Astrocyte of the hippocampus (primary cell): ENCODE data around the gene HOXD8.

Experiments used
- DNase-seq: peaks from one replicate; pipeline ENCODE4 v3.0.0; 2011; ENCODE audit warnings: low read depth, low spot score

The HOXD8 gene

GRCh38 chr2:176129813-176130146 lies 275 bp downstream of the HOXD8 start:
- DNase-seq: no peak

- DNase-seq: peak; percentile 39
These were observed 847 bp downstream of the HOXD8 start for GRCh38 chr2:176130147-176130956.

GRCh38 chr2:176130957-176131847 lies 1.7 kb downstream of the HOXD8 start:
- no peak for DNase-seq

GRCh38 chr2:176131848-176132158 lies 2.3 kb downstream of the HOXD8 start:
- DNase-seq: no peak

DNA sequence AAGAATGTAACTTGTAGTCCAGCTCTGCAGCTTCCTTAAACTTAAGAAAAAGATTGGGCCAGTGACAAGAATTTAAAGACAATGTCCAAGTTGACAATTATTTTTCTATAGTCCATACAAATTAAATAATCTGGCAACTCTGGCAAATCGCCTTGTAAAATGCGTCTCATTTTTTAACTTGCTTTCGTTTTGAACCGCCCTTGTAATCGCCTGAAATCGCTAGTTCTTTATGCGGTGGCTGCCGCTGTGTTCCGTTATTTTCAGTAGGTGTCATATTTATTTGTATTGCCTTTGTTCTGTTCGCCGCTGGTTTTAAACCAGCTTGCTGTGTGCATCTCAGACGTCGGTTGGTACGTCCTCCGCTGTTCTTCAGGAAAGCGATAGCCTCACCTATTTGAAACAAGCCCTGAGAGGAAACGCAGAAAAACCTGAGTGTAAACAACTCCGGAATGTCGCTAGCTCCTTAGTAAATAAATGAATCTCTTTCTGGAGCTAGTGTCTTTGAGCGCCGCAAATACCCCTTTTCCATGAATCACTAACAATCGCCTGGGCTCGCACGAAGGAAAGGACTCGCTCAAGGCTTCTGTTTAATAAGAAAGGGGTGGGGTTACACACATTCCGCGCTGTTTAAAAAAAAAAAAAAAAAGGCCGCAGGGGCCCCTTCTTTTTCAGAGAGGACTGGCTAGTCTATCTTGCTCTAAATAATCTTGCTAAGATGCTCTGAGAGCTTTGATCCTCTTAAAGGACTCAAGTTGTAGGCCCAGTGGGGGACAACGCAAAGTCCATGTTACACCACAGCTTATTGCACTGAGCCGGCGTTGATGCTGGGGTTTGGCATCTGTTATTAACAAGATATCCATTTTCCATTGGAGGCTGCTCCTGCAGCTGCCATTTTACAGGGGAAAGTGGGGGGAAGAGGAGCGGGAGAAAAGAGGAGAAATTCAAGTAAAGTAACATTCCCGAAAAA lies 3.0 kb downstream of the HOXD8 start:
- peak; percentile 23 for DNase-seq

DNA sequence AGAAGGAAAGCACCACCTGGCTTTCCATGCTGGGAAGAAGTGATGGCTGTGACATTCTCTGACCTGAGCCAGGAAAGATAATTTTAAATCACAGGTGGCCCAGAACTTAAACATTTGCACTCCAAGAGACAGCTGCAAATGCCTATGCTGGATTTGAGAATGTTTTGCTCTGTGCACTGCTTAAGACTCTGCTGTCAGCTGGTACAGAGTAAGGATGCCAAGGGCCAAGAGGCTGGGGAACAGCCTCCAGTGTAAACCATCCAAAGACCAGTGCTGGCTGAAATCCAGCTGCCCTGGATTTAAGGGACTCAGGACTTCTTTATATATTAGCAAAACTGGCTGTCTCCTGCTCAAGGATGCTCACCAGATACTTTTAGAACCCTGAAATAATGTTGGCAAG lies 3.9 kb downstream of the HOXD8 start:
- no peak for DNase-seq

DNA sequence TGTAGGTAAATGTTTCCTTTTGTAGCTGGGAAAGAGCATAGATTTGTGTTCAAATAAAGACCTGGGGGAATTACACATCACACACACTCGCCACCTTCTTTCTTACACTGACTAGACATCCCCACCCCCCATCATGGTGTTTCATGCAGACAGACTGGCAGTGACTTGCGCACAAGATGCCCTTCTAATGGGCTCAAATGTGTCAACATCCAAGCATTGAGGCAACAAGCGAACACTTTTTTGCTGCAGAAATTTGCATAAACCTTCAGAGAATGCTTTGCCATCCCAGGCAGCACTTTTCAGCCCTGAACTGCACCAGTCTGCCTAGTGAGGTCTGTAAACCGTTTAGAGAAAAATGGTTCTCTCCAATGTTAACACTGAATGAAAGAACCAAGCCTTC lies 4.5 kb downstream of the HOXD8 start:
- no peak for DNase-seq

DNA sequence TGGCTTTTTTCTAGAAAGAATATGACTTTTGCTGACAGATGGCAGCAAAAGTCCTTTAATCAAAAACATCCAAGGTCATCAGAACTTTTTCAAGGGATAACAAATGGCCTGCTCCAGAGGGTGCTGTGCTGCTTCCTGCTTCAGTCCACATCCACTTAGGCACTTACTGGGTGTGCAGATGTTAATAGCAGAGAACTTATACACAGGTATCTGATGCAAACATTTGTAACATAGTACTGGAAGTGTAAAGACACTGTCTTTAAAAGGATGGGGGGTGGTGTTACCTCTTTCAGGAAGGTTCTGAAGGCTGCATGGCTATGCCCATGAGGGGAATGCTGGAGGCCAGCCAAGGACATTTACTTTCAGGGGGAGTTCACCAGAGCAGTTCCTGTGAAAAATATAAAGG lies 5.5 kb downstream of the HOXD8 start:
- DNase-seq: no peak

- DNase-seq: no peak
These were observed 7.1 kb downstream of the HOXD8 start for GRCh38 chr2:176136374-176137251.

GRCh38 chr2:176137252-176137580 lies 7.7 kb downstream of the HOXD8 start:
- no peak for DNase-seq

DNA sequence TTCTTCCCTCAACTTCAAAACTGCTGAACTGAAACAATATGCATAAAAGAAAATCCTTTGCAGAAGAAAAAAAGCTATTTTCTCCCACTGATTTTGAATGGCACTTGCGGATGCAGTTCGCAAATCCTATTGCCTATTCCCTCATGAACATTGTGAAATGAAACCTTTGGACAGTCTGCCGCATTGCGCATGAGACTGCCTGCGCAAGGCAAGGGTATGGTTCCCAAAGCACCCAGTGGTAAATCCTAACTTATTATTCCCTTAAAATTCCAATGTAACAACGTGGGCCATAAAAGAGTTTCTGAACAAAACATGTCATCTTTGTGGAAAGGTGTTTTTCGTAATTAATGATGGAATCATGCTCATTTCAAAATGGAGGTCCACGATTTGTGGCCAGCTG lies 8.4 kb downstream of the HOXD8 start:
- no peak for DNase-seq

DNA sequence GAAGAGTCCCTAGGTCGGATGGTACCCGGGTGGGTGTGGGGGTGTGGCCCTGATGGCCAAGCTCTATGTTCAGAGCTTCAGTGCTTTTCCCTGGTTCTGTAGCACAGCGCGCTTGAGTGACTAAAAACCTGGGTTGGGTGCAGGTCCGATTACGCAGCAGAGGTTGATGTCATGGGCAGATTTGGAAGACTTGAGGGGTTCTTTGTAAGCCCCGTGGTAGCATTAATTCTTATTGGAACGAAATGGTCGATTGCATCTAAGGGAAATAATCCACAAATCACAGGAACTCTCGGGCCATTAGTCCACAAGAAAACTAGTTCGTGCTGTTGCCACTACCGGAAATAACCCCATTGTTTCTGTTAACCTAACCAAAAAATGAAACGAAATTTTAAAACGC lies 9.0 kb downstream of the HOXD8 start:
- no peak for DNase-seq

- no peak for DNase-seq
These were observed 9.6 kb downstream of the HOXD8 start for GRCh38 chr2:176138923-176139660.

DNA sequence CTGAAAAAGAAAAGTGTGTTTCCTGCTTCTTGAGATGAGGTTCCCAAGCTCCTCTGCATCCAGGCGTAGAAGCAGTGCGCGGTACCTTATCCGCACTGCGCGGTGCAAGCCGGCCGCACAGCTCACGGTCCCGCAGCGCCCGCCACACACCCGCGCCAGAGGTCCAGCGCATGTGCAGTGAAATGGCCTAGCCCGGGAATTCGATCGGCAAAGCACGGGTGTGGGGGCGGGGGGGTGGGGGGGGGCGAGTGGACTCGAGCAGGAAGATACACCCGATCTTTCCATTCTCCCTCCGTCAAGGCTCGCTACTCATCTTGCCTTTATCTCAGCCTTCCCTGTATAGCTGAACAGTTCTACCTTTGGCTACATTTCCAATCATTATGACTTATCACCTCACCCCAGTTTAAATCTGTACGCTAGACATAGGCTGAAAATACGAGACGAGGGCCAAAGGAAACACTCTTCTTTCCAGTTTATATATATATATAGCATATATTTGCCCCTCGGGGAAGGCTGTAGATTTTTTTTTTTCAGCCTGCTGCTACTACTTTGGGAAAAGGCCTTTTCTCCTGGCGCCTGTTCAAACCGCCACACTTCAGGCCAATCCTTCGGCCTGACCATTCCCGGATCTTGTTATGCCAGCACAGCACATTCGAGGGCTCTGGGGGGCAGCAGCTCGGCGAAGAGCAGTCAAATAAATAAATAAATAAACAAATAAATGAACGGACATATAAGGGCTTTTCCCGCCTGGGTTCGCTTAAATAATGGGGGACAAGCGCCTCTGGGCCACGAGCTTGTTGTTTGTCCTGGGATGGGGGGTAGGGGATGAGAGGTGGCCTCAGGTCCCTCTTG lies 10.4 kb downstream of the HOXD8 start:
- DNase-seq: no peak

DNA sequence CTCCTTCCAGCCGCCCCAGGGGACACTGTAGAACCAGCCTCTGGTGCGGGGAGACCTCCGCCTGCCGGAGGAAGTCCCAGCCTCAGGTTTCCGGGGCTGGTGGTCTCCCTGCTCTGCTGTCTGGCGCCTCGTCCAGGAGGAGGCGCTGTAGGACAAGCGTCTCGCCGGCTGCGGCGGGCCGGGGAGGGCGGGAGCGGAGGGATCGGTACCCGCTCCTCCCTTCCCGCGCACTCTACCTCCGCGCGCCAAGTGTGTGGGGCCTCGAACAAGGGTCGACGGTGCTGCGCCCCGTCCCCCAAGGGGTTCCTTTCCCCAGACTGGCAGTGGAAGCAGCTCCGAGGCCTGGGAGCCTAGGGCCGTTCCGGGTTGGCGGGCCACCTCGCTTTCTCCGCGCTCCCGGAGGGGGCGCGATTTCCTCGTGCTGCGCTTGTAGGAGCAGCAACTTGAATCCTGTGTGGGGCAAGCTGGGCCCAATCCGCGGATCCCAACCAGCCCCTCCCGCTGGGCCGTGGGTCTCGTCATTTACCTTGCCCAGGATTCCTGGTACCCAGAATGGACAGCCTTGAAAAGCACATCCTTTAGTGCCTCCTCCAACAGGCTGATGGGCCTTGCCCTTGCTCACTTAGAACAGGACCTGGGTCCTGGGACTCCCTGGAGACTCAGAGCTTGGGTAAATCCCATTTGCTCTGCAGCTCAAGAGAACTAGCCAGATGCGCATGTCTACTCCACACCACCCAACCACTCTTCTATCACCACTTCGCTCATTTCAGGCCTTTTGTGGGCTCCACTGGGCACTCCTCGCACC lies 11.2 kb downstream of the HOXD8 start:
- peak; percentile 73 for DNase-seq

GRCh38 chr2:176142281-176142680 lies 12.8 kb downstream of the HOXD8 start:
- DNase-seq: no peak

DNA sequence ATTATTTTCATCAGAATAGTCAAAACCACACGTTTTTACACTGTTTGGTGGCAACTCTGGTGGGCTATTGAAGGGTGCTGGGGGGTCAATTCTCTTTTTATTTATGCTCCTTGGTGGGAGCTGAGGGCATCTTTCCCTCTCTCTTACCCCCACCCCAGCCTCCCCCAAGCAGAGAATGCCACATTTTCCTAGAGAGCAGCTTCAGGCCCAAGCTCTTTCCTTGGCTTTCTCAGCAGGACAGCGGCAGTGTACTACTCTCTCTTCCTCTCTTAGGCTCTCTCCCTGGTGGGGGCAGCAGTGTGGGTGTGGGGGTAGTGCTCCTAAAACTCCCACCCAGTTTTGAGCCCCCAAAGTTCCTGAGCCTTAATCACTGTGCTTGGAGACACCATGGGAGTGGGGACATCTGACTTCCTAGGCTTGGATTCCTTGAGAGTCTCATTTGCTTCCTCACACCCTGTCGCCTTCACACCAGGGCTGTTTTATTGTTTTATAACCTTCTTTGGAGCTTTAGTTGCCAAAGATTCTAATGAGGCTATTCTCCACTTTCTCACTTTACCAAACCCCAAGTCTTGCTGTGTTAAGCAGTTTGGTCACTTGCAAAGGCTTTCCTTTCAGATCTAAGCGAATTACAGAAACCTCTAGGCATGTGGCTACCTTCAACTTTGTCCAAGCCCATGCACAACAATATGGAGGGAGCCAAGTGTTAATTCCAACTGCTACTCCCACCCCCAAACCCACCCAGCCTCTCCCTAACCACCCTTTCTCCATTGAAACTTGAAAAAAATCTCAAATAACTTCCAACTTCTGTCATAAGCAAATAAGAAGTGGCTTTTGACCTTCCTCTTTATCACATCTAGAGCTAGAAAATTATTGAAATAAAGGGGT lies 15.8 kb downstream of the HOXD8 start:
- no peak for DNase-seq

DNA sequence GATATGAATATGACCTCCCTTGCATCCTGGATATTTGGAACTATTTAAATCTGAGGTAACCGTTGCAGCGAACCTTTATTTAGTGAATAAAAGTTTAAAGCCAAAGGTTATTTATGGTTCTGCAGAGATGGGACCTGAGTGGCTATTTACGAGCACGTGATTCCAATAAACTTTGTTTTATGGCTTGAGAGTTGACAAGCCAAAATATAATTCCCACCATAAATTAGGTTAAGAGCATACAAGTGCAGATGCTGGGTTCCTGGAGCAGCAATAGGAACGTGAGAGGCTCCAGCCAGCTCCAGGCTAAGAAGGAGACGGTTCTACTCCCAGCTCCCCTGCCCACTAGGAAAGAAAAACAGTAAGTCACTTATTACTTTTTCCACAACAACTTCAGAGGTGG lies 16.6 kb downstream of the HOXD8 start:
- no peak for DNase-seq
